ENCODE data around the gene CHADL.

CHADL gene

DNA sequence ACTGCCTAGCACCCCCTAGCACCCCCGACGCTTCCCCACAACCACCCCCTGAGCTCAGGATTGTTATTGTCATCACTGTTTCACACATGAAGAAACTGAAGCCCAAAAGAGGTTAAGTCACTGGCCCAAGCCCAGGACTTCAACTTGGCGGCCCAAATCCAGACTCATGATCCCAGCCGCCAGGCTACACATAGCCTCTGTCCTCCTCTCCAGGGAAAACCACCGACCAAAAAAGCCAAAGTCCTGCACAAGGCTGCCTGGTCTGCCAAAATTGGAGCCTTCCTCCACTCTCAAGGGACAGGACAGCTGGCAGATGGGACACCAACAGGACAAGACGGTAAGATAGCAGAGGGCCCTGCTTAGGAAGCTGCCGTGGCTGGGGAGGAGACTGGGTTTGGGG is 24.8 kb downstream of the CHADL start:
- H3K9me3 ChIP-seq (ENCODE audit: low read depth, low read length), result no peaks in the 10 kb centered on the region
- H3K9ac ChIP-seq (ENCODE audit: insufficient read length), result no peak overlapping the region
- peaks cover 40% of the 10 kb centered on the region for H3K36me3 ChIP-seq (ENCODE audit: insufficient read depth, low read length)
- H3K4me3 ChIP-seq, result peak overlapping the region; percentile 63
- TF ChIP-seq FOXP2 (optimal IDR thresholded peaks at IDR 0.05; ENCODE audit: control extremely low read depth, extremely low read length, insufficient read depth) (no peak), POLR2AphosphoS5 (IDR thresholded peaks at IDR 0.05; ENCODE audit: borderline replicate concordance, low read depth, low read length) (no peak), EZH2 (IDR thresholded peaks at IDR 0.05) (no peak)
- DNase-seq (ENCODE audit: low read depth, low spot score), result no peak
- 0 out of 2 replicates have a peak overlapping the region, but pooled peaks have one; percentile 95 for H3K27ac ChIP-seq

- H3K36me3 ChIP-seq (ENCODE audit: insufficient read depth, low read length), result peaks cover 41% of the 10 kb centered on the region
- no peak for TF ChIP-seq EZH2 (IDR thresholded peaks at IDR 0.05)
- TF ChIP-seq POLR2AphosphoS5 (IDR thresholded peaks at IDR 0.05; ENCODE audit: borderline replicate concordance, low read depth, low read length), result no peak
- no peak for TF ChIP-seq FOXP2 (optimal IDR thresholded peaks at IDR 0.05; ENCODE audit: control extremely low read depth, extremely low read length, insufficient read depth)
- H3K9ac ChIP-seq (ENCODE audit: insufficient read length), result no peak overlapping the region
- H3K9me3 ChIP-seq (ENCODE audit: low read depth, low read length), result no peaks in the 10 kb centered on the region
- peak overlapping the region; percentile 63; the same call in 1 of the 2 replicates for H3K4me3 ChIP-seq
- no peak overlapping the region for H3K27ac ChIP-seq
- no peak for DNase-seq (ENCODE audit: low read depth, low spot score)
Observed at GRCh38 chr22:41215409-41215808, 25.3 kb downstream of the CHADL start.

DNA sequence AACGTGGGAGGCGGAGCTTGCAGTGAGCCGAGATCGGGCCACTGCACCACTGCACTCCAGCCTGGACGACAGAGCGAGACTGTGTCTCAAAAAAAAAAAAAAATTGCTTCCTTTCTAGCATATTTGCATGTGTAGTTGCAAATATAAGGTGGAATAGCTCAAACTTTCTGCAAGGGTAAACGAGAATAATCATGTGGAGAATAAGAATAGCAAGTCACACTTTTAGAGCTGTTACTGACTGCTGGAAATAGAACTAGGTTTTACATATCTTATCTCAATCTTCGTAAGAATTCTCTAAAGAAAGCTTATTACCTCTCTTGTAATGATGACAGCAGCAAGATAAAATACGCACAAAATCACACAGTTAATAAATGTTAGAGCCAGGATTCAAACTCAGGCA is 34.0 kb downstream of the CHADL start:
- Histone ChIP-seq H3K4me3 (no peak overlapping the region), H3K27ac (no peak overlapping the region), H3K36me3 (ENCODE audit: insufficient read depth, low read length) (peaks cover 11% of the 10 kb centered on the region; the same call in 1 of the 2 replicates), H3K9me3 (ENCODE audit: low read depth, low read length) (no peaks in the 10 kb centered on the region), H3K9ac (ENCODE audit: insufficient read length) (no peak overlapping the region)
- no peak for DNase-seq (ENCODE audit: low read depth, low spot score)
- no peak for TF ChIP-seq FOXP2 (optimal IDR thresholded peaks at IDR 0.05; ENCODE audit: control extremely low read depth, extremely low read length, insufficient read depth)
- TF ChIP-seq POLR2AphosphoS5 (IDR thresholded peaks at IDR 0.05; ENCODE audit: borderline replicate concordance, low read depth, low read length), result no peak
- TF ChIP-seq EZH2 (IDR thresholded peaks at IDR 0.05), result no peak

GRCh38 chr22:41204992-41205900 is 35.5 kb downstream of the CHADL start, which contains the start of gene L3MBTL2:
Gene L3MBTL2 (plus strand): TSS chr22:41205312. CDS start chr22:41205363, 51 bp downstream.
- Histone ChIP-seq H3K9ac (ENCODE audit: insufficient read length) (peak within 1 kb of the TSS; percentile 88), H3K4me3 (peak within 1 kb of the TSS; percentile 94), H3K27ac (peak within 1 kb of the TSS; percentile 22; the same call in 1 of the 2 replicates), H3K9me3 (ENCODE audit: low read depth, low read length) (no peaks in the 10 kb centered on the region), H3K36me3 (ENCODE audit: insufficient read depth, low read length) (peaks cover 4% of the 10 kb centered on the region; the same call in 1 of the 2 replicates)
- peak; percentile 83 for DNase-seq (ENCODE audit: low read depth, low spot score)
- TF ChIP-seq POLR2AphosphoS5 (IDR thresholded peaks at IDR 0.05; ENCODE audit: borderline replicate concordance, low read depth, low read length) (peak; percentile 86), EZH2 (IDR thresholded peaks at IDR 0.05) (no peak)

DNA sequence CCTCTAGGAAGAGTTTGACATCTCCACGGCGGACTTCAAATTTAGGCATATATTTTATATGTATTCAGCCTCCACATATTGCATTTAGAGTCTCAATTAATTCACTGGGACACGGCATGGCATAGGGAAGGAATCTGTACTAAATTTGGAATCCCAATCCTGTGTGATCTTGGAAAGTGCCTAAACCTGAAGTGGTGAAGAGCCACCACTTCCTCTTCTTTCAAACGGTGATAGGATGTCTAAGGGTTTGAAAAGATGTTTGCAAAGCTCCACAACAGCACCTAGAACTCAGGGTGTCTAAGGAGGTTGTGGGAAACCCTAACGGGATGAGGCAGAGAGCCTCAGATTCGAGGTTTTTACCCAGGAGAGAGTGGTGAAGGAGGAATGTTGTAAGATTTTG is 36.7 kb downstream of the CHADL start:
- Histone ChIP-seq H3K27ac (no peak overlapping the region), H3K9ac (ENCODE audit: insufficient read length) (no peak overlapping the region), H3K9me3 (ENCODE audit: low read depth, low read length) (no peaks in the 10 kb centered on the region), H3K36me3 (ENCODE audit: insufficient read depth, low read length) (no peaks in the 10 kb centered on the region; the same call in 1 of the 2 replicates), H3K4me3 (no peak overlapping the region)
- TF ChIP-seq POLR2AphosphoS5 (IDR thresholded peaks at IDR 0.05; ENCODE audit: borderline replicate concordance, low read depth, low read length) (no peak), FOXP2 (optimal IDR thresholded peaks at IDR 0.05; ENCODE audit: control extremely low read depth, extremely low read length, insufficient read depth) (no peak), EZH2 (IDR thresholded peaks at IDR 0.05) (no peak)
- DNase-seq (ENCODE audit: low read depth, low spot score), result no peak

GRCh38 chr22:41203118-41203517 is 37.6 kb downstream of the CHADL start:
- no peaks in the 10 kb centered on the region for H3K36me3 ChIP-seq (ENCODE audit: insufficient read depth, low read length)
- no peak for DNase-seq (ENCODE audit: low read depth, low spot score)
- H3K9ac ChIP-seq (ENCODE audit: insufficient read length), result no peak overlapping the region
- no peak overlapping the region for H3K4me3 ChIP-seq
- H3K9me3 ChIP-seq (ENCODE audit: low read depth, low read length), result no peaks in the 10 kb centered on the region
- H3K27ac ChIP-seq, result no peak overlapping the region
- no peak for TF ChIP-seq POLR2AphosphoS5 (IDR thresholded peaks at IDR 0.05; ENCODE audit: borderline replicate concordance, low read depth, low read length)
- no peak for TF ChIP-seq FOXP2 (optimal IDR thresholded peaks at IDR 0.05; ENCODE audit: control extremely low read depth, extremely low read length, insufficient read depth)
- no peak for TF ChIP-seq EZH2 (IDR thresholded peaks at IDR 0.05)

GRCh38 chr22:41201141-41201540 is 39.6 kb downstream of the CHADL start:
- no peak overlapping the region for H3K9ac ChIP-seq (ENCODE audit: insufficient read length)
- TF ChIP-seq EZH2 (IDR thresholded peaks at IDR 0.05), result no peak
- no peak overlapping the region for H3K4me3 ChIP-seq
- no peaks in the 10 kb centered on the region for H3K36me3 ChIP-seq (ENCODE audit: insufficient read depth, low read length)
- no peak for DNase-seq (ENCODE audit: low read depth, low spot score)
- H3K27ac ChIP-seq, result no peak overlapping the region
- H3K9me3 ChIP-seq (ENCODE audit: low read depth, low read length), result no peaks in the 10 kb centered on the region

DNA sequence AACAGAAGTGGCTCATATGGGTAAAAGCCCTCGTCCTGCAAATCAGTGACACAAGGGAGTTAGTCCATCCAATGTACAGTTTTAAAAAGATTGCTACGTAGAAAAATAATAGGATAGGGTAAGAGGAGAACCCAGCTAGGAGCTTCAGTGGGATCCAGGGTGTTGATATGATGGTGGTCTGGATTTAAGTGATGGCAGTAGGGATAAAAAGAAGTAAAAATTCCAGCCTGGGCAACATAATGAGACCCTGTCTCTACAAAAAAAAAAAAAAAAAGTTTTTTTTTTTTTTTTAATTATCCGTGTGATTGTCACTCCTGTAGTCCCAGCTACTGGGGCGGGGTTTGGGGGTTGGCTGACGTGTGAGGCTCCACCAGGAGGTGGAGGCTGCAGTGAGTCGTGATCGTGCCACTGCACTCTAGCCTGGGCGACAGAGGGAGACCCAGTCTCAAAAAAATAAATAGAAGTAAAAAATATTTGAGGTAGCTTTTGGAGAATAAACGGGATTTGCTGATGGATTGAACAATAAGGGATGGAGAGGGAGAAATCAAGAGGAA is 42.6 kb downstream of the CHADL start:
- no peak for DNase-seq (ENCODE audit: low read depth, low spot score)
- H3K9ac ChIP-seq (ENCODE audit: insufficient read length), result peak overlapping the region; percentile 8
- H3K27ac ChIP-seq, result no peak overlapping the region
- H3K9me3 ChIP-seq (ENCODE audit: low read depth, low read length), result no peaks in the 10 kb centered on the region
- TF ChIP-seq FOXP2 (optimal IDR thresholded peaks at IDR 0.05; ENCODE audit: control extremely low read depth, extremely low read length, insufficient read depth), result no peak
- TF ChIP-seq EZH2 (IDR thresholded peaks at IDR 0.05), result no peak
- no peak for TF ChIP-seq POLR2AphosphoS5 (IDR thresholded peaks at IDR 0.05; ENCODE audit: borderline replicate concordance, low read depth, low read length)
- peak overlapping the region; percentile 93 for H3K4me3 ChIP-seq
- H3K36me3 ChIP-seq (ENCODE audit: insufficient read depth, low read length), result no peaks in the 10 kb centered on the region

Measured in SK-N-MC (cell line).